GM23338 (cell line): ENCODE measurements around the gene HS6ST3. TPM values are rescaled to one million over a fixed set of nuclear protein-coding genes. Genes with fewer than 3 reads are reported as not detected.
A peak's percentile ranks its signal among the peaks of the same experiment; 100 is the strongest.

Experiments
- ATAC-seq: fragments of 200-7000 bp; cut with Tn5 transposase; 3 replicates; pipeline ENCODE4 v1.9.1; 2020
- DNase-seq: peaks from one replicate; pipeline ENCODE4 v3.0.0-alpha.2; 2015; ENCODE audit warnings: low spot score
- H2AFZ ChIP-seq: fragments of 200-600 bp; sonication (generic); 2 replicates; pipeline ENCODE4 v1.8.0; 2016; ENCODE audit warnings: antibody characterized with exemption, mild to moderate bottlenecking, moderate library complexity
- H3F3A ChIP-seq: fragments of 200-600 bp; sonication (generic); replicated peaks from 2 replicates; pipeline ENCODE4 v1.8.0; 2017; ENCODE audit warnings: antibody characterized with exemption, mixed run types, low read depth
- H3K27ac ChIP-seq: fragments of 200-600 bp; sonication (generic); 2 replicates; pipeline ENCODE4 v1.6.1; 2016; ENCODE audit warnings: low read depth
- H3K27me3 ChIP-seq: fragments of 200-600 bp; sonication (generic); 2 replicates; pipeline ENCODE4 v1.8.0; 2016; ENCODE audit warnings: mild to moderate bottlenecking, mixed run types, moderate library complexity; ENCODE audit not compliant: insufficient read depth
- H3K36me3 ChIP-seq: fragments of 200-600 bp; sonication (generic); 2 replicates; pipeline ENCODE4 v1.8.0; 2016; ENCODE audit warnings: mild to moderate bottlenecking; ENCODE audit not compliant: insufficient read depth
- H3K4me1 ChIP-seq: fragments of 200-600 bp; sonication (generic); 2 replicates; pipeline ENCODE4 v1.8.0; 2016; ENCODE audit warnings: mild to moderate bottlenecking, moderate library complexity; ENCODE audit not compliant: insufficient read depth
- H3K4me2 ChIP-seq: fragments of 200-600 bp; sonication (generic); 2 replicates; pipeline ENCODE4 v1.7.1; 2017; ENCODE audit warnings: mixed run types
- H3K4me3 ChIP-seq: fragments of 200-600 bp; sonication (generic); 2 replicates; pipeline ENCODE4 v1.6.1; 2016; ENCODE audit warnings: mixed run types
- H3K79me2 ChIP-seq: fragments of 200-600 bp; sonication (generic); replicated peaks from 2 replicates; pipeline ENCODE4 v1.8.0; 2017; ENCODE audit warnings: mild to moderate bottlenecking; ENCODE audit not compliant: insufficient read depth
- H3K9me2 ChIP-seq: fragments of 200-600 bp; sonication (generic); 2 replicates; pipeline ENCODE4 v1.8.0; 2017; ENCODE audit not compliant: insufficient read depth
- H4K20me1 ChIP-seq: fragments of 200-600 bp; sonication (generic); replicated peaks from 2 replicates; pipeline ENCODE4 v1.8.0; 2017; ENCODE audit warnings: mild to moderate bottlenecking; ENCODE audit not compliant: insufficient read depth
- H3K27ac Mint-ChIP-seq: 2 replicates; pipeline ENCODE4 v1.8.0; 2020; ENCODE audit warnings: inconsistent platforms, mild to moderate bottlenecking, moderate library complexity, mixed read lengths
- H3K27me3 Mint-ChIP-seq: 3 replicates; pipeline ENCODE4 v1.8.0; 2022; ENCODE audit warnings: low read depth, mild to moderate bottlenecking, moderate library complexity, mixed read lengths, inconsistent platforms; ENCODE audit not compliant: insufficient read depth, poor library complexity
- H3K36me3 Mint-ChIP-seq: 3 replicates; pipeline ENCODE4 v1.8.0; 2021; ENCODE audit warnings: low read depth, mild to moderate bottlenecking, inconsistent platforms, moderate library complexity, mixed read lengths
- H3K4me1 Mint-ChIP-seq: 3 replicates; pipeline ENCODE4 v1.8.0; 2020; ENCODE audit warnings: mild to moderate bottlenecking, inconsistent platforms, mixed read lengths
- H3K4me3 Mint-ChIP-seq: 3 replicates; pipeline ENCODE4 v1.8.0; 2021; ENCODE audit warnings: moderate library complexity, mild to moderate bottlenecking, inconsistent platforms, mixed read lengths
- H3K9me3 Mint-ChIP-seq: 3 replicates; pipeline ENCODE4 v1.8.0; 2020; ENCODE audit warnings: moderate library complexity, mild to moderate bottlenecking, inconsistent platforms, mixed read lengths
- EZH2phosphoT487 ChIP-seq: fragments of 200-600 bp; sonication (generic); IDR thresholded peaks from one replicate; pipeline ENCODE4 v1.8.1; 2018; ENCODE audit warnings: antibody characterized with exemption; ENCODE audit not compliant: unreplicated experiment
- JUNB ChIP-seq: IDR thresholded peaks from one replicate; pipeline ENCODE4 v1.6.1; 2016; ENCODE audit warnings: antibody characterized with exemption; ENCODE audit not compliant: unreplicated experiment
- NANOG ChIP-seq: IDR thresholded peaks from 2 replicates; pipeline ENCODE4 v1.6.1; 2016; ENCODE audit warnings: antibody characterized with exemption, borderline replicate concordance
- POLR2AphosphoS5 ChIP-seq: IDR thresholded peaks from 2 replicates; pipeline ENCODE4 v1.6.1; 2016; ENCODE audit warnings: antibody characterized with exemption, low read depth
- STAT1 ChIP-seq: IDR thresholded peaks from one replicate; pipeline ENCODE4 v1.6.1; 2016; ENCODE audit warnings: antibody characterized with exemption; ENCODE audit not compliant: unreplicated experiment
- ZNF114 ChIP-seq: fragments of 250-450 bp; sonication (Bioruptor Pico); IDR thresholded peaks from 2 replicates; pipeline ENCODE4 v1.5.0; 2020; ENCODE audit warnings: mild to moderate bottlenecking, moderate library complexity
- ZNF331 ChIP-seq: fragments of 250-450 bp; sonication (Bioruptor Pico); IDR thresholded peaks from 2 replicates; pipeline ENCODE4 v1.5.0; 2020; ENCODE audit warnings: low read depth, mild to moderate bottlenecking, moderate library complexity
- polyA plus RNA-seq: library from polyadenylated mRNA; unstranded; fragments of >200 nt; fragmentation: Nextera tagmentation; extraction: Ambion mirVana; gene quantifications from 2 replicates; pipeline ENCODE4 v1.2.1, GENCODE V29; 2016
- total RNA-seq: library from RNA; depleted of rRNA; stranded (reverse); fragments of >200 nt; shearing (Covaris generic); gene quantifications from 2 replicates; pipeline ENCODE4 v1.2.3, GENCODE V29; 2014
- TF ChIP-seq, protein P1 (sequence below), 2 experiments: fragments of 200-600 bp in 1 of 2; sonication (generic) in 1 of 2; conservative IDR thresholded peaks; 2 replicates each; pipeline versions ENCODE4 v1.5.1 to v1.6.1; 2016 to 2017; ENCODE audit warnings: antibody characterized with exemption in 2 of 2, low read depth in 2 of 2, mild to moderate bottlenecking in 2 of 2, moderate library complexity in 1 of 2
- TF ChIP-seq, protein P2 (sequence below): fragments of 250-450 bp; sonication (Bioruptor Pico); IDR thresholded peaks from 2 replicates; pipeline ENCODE4 v1.5.0; 2020; ENCODE audit warnings: mild to moderate bottlenecking, moderate library complexity

Gene HS6ST3
- total and polyA plus RNA-seq, 2 experiments from 2014 or later: 0.52 to 0.80 TPM

DNA sequence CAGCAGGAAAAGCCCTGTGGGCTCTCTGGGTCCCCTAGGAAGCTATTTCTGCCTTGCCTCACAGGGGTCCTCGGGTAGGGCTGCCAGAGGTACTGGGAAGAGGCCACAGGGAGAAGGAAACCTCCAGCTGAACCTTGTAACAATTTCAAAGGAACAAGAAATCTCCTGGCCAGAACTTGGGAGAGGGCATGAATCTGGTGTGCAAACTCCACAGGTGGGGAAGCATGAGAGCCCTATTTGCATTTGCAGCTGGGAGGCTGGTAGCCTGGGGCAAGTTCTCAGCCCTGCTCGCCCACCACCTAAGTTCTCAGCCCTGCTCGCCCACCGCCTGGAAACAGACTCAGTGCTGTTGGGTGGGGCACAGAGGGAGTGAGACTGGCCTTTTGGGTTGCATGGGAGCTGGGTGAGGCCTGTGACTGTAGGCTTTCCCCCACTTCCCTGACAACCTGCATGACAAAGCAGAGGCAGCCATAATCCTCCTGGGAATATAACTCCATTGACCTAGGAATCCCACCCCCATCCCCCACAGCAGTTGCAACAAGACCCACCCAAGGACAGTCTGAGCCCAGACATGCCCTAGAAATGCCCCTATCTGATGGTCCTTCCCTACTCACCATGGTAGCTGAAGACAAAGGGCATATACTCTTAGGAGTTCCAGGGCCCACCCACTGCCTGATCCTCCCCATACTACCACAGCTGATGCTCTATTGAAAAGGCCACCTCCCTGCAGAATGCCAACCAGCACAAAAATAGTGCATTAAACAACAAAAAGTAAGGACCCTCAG, 48.4 kb upstream of the HS6ST3 start:
- DNase-seq (no peak), ATAC-seq (peak; percentile 61)
- H3K27ac Mint-ChIP-seq: peak overlapping the region; percentile 42
- peak overlapping the region; percentile 34; the same call in 1 of the 2 replicates for H3K4me2 ChIP-seq
- 0 out of 2 replicates have a peak, but pooled peaks cover 20% of the 10 kb centered on the region for H4K20me1 ChIP-seq
- H2AFZ ChIP-seq: no peak overlapping the region
- TF ChIP-seq JUNB (no peak), POLR2AphosphoS5 (no peak), NANOG (no peak), STAT1 (no peak), ZNF331 (CRISPR knock-in tag) (no peak), ZNF114 (CRISPR knock-in tag) (no peak), EZH2phosphoT487 (no peak)
- TF ChIP-seq, protein P1, sequence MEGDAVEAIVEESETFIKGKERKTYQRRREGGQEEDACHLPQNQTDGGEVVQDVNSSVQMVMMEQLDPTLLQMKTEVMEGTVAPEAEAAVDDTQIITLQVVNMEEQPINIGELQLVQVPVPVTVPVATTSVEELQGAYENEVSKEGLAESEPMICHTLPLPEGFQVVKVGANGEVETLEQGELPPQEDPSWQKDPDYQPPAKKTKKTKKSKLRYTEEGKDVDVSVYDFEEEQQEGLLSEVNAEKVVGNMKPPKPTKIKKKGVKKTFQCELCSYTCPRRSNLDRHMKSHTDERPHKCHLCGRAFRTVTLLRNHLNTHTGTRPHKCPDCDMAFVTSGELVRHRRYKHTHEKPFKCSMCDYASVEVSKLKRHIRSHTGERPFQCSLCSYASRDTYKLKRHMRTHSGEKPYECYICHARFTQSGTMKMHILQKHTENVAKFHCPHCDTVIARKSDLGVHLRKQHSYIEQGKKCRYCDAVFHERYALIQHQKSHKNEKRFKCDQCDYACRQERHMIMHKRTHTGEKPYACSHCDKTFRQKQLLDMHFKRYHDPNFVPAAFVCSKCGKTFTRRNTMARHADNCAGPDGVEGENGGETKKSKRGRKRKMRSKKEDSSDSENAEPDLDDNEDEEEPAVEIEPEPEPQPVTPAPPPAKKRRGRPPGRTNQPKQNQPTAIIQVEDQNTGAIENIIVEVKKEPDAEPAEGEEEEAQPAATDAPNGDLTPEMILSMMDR (conservative IDR thresholded peaks at IDR 0.05; ENCODE audit: low read depth in 2 of 2): no peak
- TF ChIP-seq, protein P2, sequence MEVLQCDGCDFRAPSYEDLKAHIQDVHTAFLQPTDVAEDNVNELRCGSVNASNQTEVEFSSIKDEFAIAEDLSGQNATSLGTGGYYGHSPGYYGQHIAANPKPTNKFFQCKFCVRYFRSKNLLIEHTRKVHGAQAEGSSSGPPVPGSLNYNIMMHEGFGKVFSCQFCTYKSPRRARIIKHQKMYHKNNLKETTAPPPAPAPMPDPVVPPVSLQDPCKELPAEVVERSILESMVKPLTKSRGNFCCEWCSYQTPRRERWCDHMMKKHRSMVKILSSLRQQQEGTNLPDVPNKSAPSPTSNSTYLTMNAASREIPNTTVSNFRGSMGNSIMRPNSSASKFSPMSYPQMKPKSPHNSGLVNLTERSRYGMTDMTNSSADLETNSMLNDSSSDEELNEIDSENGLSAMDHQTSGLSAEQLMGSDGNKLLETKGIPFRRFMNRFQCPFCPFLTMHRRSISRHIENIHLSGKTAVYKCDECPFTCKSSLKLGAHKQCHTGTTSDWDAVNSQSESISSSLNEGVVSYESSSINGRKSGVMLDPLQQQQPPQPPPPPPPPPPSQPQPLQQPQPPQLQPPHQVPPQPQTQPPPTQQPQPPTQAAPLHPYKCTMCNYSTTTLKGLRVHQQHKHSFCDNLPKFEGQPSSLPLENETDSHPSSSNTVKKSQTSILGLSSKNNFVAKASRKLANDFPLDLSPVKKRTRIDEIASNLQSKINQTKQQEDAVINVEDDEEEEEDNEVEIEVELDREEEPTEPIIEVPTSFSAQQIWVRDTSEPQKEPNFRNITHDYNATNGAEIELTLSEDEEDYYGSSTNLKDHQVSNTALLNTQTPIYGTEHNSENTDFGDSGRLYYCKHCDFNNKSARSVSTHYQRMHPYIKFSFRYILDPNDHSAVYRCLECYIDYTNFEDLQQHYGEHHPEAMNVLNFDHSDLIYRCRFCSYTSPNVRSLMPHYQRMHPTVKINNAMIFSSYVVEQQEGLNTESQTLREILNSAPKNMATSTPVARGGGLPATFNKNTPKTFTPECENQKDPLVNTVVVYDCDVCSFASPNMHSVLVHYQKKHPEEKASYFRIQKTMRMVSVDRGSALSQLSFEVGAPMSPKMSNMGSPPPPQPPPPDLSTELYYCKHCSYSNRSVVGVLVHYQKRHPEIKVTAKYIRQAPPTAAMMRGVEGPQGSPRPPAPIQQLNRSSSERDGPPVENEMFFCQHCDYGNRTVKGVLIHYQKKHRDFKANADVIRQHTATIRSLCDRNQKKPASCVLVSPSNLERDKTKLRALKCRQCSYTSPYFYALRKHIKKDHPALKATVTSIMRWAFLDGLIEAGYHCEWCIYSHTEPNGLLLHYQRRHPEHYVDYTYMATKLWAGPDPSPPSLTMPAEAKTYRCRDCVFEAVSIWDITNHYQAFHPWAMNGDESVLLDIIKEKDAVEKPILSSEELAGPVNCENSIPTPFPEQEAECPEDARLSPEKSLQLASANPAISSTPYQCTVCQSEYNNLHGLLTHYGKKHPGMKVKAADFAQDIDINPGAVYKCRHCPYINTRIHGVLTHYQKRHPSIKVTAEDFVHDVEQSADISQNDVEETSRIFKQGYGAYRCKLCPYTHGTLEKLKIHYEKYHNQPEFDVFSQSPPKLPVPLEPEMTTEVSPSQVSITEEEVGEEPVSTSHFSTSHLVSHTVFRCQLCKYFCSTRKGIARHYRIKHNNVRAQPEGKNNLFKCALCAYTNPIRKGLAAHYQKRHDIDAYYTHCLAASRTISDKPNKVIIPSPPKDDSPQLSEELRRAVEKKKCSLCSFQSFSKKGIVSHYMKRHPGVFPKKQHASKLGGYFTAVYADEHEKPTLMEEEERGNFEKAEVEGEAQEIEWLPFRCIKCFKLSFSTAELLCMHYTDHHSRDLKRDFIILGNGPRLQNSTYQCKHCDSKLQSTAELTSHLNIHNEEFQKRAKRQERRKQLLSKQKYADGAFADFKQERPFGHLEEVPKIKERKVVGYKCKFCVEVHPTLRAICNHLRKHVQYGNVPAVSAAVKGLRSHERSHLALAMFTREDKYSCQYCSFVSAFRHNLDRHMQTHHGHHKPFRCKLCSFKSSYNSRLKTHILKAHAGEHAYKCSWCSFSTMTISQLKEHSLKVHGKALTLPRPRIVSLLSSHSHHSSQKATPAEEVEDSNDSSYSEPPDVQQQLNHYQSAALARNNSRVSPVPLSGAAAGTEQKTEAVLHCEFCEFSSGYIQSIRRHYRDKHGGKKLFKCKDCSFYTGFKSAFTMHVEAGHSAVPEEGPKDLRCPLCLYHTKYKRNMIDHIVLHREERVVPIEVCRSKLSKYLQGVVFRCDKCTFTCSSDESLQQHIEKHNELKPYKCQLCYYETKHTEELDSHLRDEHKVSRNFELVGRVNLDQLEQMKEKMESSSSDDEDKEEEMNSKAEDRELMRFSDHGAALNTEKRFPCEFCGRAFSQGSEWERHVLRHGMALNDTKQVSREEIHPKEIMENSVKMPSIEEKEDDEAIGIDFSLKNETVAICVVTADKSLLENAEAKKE: no peak
- no peak overlapping the region for H3K4me3 Mint-ChIP-seq
- peak overlapping the region; percentile 14; the same call in 1 of the 2 replicates for H3K27ac ChIP-seq
- H3K4me1 ChIP-seq: peaks cover 24% of the 10 kb centered on the region
- H3K27me3 ChIP-seq: no peaks in the 10 kb centered on the region
- H3F3A ChIP-seq: no peaks in the 10 kb centered on the region
- H3K9me2 ChIP-seq: peaks cover 5% of the 10 kb centered on the region
- no peak overlapping the region for H3K4me3 ChIP-seq
- H3K36me3 Mint-ChIP-seq: peaks cover 70% of the 10 kb centered on the region
- H3K79me2 ChIP-seq: peaks cover 100% of the 10 kb centered on the region
- H3K4me1 Mint-ChIP-seq: peaks cover 24% of the 10 kb centered on the region
- H3K36me3 ChIP-seq: peaks cover 17% of the 10 kb centered on the region
- H3K27me3 Mint-ChIP-seq: no peaks in the 10 kb centered on the region
- H3K9me3 Mint-ChIP-seq: peaks cover 24% of the 10 kb centered on the region
